Measurements from ENCODE around the gene PGM3. TPM values are rescaled to one million over a fixed set of nuclear protein-coding genes. Genes with fewer than 3 reads are reported as not detected.

PGM3 gene
- total and polyA plus RNA-seq, 2 of the 4 experiments (the other 2 are of a cell fraction): 68.4 to 336 TPM

DNA sequence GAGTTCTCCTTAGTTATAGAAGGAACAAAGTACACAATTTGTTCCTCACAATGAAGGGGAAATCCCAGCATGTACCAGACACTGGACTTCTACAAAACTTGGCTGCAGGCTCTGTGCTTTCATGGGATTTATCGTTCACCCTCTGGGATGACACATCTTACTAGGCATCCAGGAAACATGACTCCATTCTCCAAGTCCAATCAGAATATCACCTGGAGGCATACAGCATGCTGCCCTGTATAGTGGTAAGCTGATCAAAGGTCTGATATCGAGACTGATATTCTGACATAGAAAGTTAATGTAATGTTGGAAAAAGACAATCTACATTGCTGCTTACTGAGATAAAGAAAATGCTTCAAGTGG is 6.8 kb upstream of the PGM3 start:
- Histone ChIP-seq H2BK20ac (ENCODE audit: low read depth, low read length) (no peak overlapping the region), H2BK5ac (ENCODE audit: low read depth, low read length, poor library complexity, severe bottlenecking) (peak overlapping the region; percentile 62), H3K4me2 (ENCODE audit: low read depth, low read length) (no peak overlapping the region; the same call in 1 of the 2 replicates), H2AK9ac (replicated peaks; ENCODE audit: low read depth, low read length, poor library complexity) (peak overlapping the region; percentile 39), H3K27me3 (ENCODE audit: control insufficient read depth, insufficient read depth, low read length) (no peaks in the 10 kb centered on the region), H3K4me1 (ENCODE audit: control insufficient read depth, insufficient read depth, low read length) (peaks cover 17% of the 10 kb centered on the region), H3K23ac (ENCODE audit: low read depth, low read length) (no peak overlapping the region), H3K9me3 (ENCODE audit: control insufficient read depth, insufficient read depth, low read length) (no peaks in the 10 kb centered on the region), H4K91ac (ENCODE audit: insufficient read depth, low read depth, low read length) (no peak overlapping the region), H2BK15ac (ENCODE audit: low read depth, low read length) (no peak overlapping the region), H2AFZ (replicated peaks; ENCODE audit: low read length, poor library complexity) (no peak overlapping the region), H4K8ac (ENCODE audit: low read depth in 2 of 2, low read length in 2 of 2) (no peak overlapping the region), H3K36me3 (ENCODE audit: control insufficient read depth, insufficient read depth, low read length) (peaks cover 11% of the 10 kb centered on the region), H4K20me1 (ENCODE audit: insufficient read depth, low read length) (no peaks in the 10 kb centered on the region), H3K79me1 (ENCODE audit: low read depth in 1 of 2, low read length in 2 of 2) (peaks cover 7 to 8% of the 10 kb centered on the region in 2 experiments; a peak in 1 of 4 replicates), H2AK5ac (ENCODE audit: low read depth, low read length) (no peak overlapping the region; the same call in 1 of the 2 replicates), H4K5ac (ENCODE audit: low read depth, low read length) (no peak overlapping the region), H3K56ac (ENCODE audit: extremely low read depth, insufficient read depth, low read length) (no peak overlapping the region), H3K18ac (ENCODE audit: low read depth, low read length) (no peak overlapping the region), H3K27ac (ENCODE audit: insufficient read depth, low read length) (no peak overlapping the region), H2BK120ac (ENCODE audit: low read depth, low read length) (no peak overlapping the region), H3K14ac (replicated peaks; ENCODE audit: low read depth, low read length) (0 out of 2 replicates have a peak overlapping the region, but pooled peaks have one; percentile 20), H3K4ac (ENCODE audit: low read depth, low read length) (peak overlapping the region; percentile 27; the same call in 1 of the 2 replicates), H3K9ac (ENCODE audit: low read depth, low read length) (no peak overlapping the region), H3K4me3 (ENCODE audit: insufficient read depth, low read depth, low read length) (no peak overlapping the region), H3K9me1 (ENCODE audit: insufficient read depth, low read length) (peaks cover 13% of the 10 kb centered on the region)
- TF ChIP-seq MAZ (IDR thresholded peaks at IDR 0.05; ENCODE audit: borderline replicate concordance, low read depth, low read length): no peak
- TF ChIP-seq SMC3 (IDR thresholded peaks at IDR 0.05; ENCODE audit: low read depth, low read length): no peak
- TF ChIP-seq MXI1 (IDR thresholded peaks at IDR 0.05; ENCODE audit: borderline replicate concordance, low read depth, low read length): no peak
- no peak for TF ChIP-seq BHLHE40 (IDR thresholded peaks at IDR 0.05; ENCODE audit: low read depth, low read length)
- TF ChIP-seq, protein P1, sequence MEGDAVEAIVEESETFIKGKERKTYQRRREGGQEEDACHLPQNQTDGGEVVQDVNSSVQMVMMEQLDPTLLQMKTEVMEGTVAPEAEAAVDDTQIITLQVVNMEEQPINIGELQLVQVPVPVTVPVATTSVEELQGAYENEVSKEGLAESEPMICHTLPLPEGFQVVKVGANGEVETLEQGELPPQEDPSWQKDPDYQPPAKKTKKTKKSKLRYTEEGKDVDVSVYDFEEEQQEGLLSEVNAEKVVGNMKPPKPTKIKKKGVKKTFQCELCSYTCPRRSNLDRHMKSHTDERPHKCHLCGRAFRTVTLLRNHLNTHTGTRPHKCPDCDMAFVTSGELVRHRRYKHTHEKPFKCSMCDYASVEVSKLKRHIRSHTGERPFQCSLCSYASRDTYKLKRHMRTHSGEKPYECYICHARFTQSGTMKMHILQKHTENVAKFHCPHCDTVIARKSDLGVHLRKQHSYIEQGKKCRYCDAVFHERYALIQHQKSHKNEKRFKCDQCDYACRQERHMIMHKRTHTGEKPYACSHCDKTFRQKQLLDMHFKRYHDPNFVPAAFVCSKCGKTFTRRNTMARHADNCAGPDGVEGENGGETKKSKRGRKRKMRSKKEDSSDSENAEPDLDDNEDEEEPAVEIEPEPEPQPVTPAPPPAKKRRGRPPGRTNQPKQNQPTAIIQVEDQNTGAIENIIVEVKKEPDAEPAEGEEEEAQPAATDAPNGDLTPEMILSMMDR (conservative IDR thresholded peaks at IDR 0.05; ENCODE audit: low read depth, low read length): no peak
- no peak for TF ChIP-seq RFX5 (IDR thresholded peaks at IDR 0.05; ENCODE audit: low read depth, low read length)
- no peak for TF ChIP-seq POLR2A (IDR thresholded peaks at IDR 0.05; ENCODE audit: low read depth, low read length)
- TF ChIP-seq CHD1 (IDR thresholded peaks at IDR 0.05; ENCODE audit: low read depth, low read length): no peak
- no peak for TF ChIP-seq RAD21 (IDR thresholded peaks at IDR 0.05; ENCODE audit: low read length)
- no peak for TF ChIP-seq CEBPB (IDR thresholded peaks at IDR 0.05; ENCODE audit: low read depth, low read length)
- ChIA-PET POLR2A (ENCODE audit: unreplicated experiment) (no interaction called here), CTCF (interaction anchor here (1.3 to 2.7 kb wide), 2 partner anchors 16 to 133 kb away, joined by 5 to 19 read pairs; partner anchors contain the start of gene DOP1A)
- ATAC-seq (ENCODE audit: low read depth) (peak; percentile 68), DNase-seq (peak; percentile 92)
- dilution Hi-C loops (cut with HindIII; ENCODE audit: low sequenced_read_pairs, unreplicated experiment) (loop anchor here (25.0 kb wide), 1 partner anchor 312 kb away; the partner anchor contains the start of gene PRSS35), intact Hi-C loops (cut with micrococcal nuclease) (no loop called here), in situ Hi-C loops (cut with MboI; ENCODE audit: low sequenced_read_pairs) (loop anchor here (5.0 to 10.0 kb wide), 2 partner anchors 133 to 955 kb away; partner anchors contain the start of genes DOP1A, IBTK and UBE3D)
- no CpG with 5 or more reads among the region's 2 CpGs for WGBS, 2 experiments (ENCODE audit: extremely low coverage in 2 of 2, insufficient read length in 1 of 2)
- no TSS peak for BruUV-seq (replicated peaks)
